ENCODE data around the gene FTO.

- no peak for TF ChIP-seq CTCF (IDR thresholded peaks at IDR 0.05)
- TF ChIP-seq POLR2A (IDR thresholded peaks at IDR 0.05), result no peak
Measured at GRCh38 chr16:53949715-53950410, 245.9 kb downstream of the FTO start.

Data from thyroid gland (tissue), 4 donors.